ENCODE data around the gene SLC66A2. TPM values are rescaled to one million over a fixed set of nuclear protein-coding genes. Genes with fewer than 3 reads are reported as not detected.
A peak's percentile ranks its signal among the peaks of the same experiment; 100 is the strongest.

Gene SLC66A2
- total RNA-seq, 1 donor from 2014 or later, result 31.6 TPM

- H3K27ac Mint-ChIP-seq, result no peak overlapping the region
- H3K36me3 Mint-ChIP-seq (ENCODE audit: insufficient read depth), result peaks cover 17% of the 10 kb centered on the region
- no peaks in the 10 kb centered on the region for H3K27me3 Mint-ChIP-seq
Measured at GRCh38 chr18:79942786-79943607, 8.5 kb downstream of the SLC66A2 start.

GRCh38 chr18:79942211-79942610 lies 9.2 kb downstream of the SLC66A2 start:
- no peak for DNase-seq (ENCODE audit: low spot score, unreplicated experiment)
- Mint-ChIP-seq H3K27me3 (no peaks in the 10 kb centered on the region), H3K4me3 (ENCODE audit: low read depth) (no peak overlapping the region), H3K36me3 (ENCODE audit: insufficient read depth) (peaks cover 25% of the 10 kb centered on the region), H3K9me3 (ENCODE audit: low read depth) (no peaks in the 10 kb centered on the region), H3K27ac (peak overlapping the region; percentile 45), H3K4me1 (ENCODE audit: low read depth) (peaks cover 10% of the 10 kb centered on the region)
- TF ChIP-seq CTCF (IDR thresholded peaks at IDR 0.05; ENCODE audit: unreplicated experiment), result no peak

More at GRCh38 chr18:79942786-79943607, 8.5 kb downstream of the SLC66A2 start:
- Mint-ChIP-seq H3K4me1 (ENCODE audit: low read depth) (peaks cover 10% of the 10 kb centered on the region), H3K9me3 (ENCODE audit: low read depth) (no peaks in the 10 kb centered on the region), H3K4me3 (ENCODE audit: low read depth) (peak overlapping the region; percentile 26)
- no peak for TF ChIP-seq CTCF (IDR thresholded peaks at IDR 0.05; ENCODE audit: unreplicated experiment)
- no peak for DNase-seq (ENCODE audit: low spot score, unreplicated experiment)

GRCh38 chr18:79941473-79942119 lies 9.9 kb downstream of the SLC66A2 start:
- H3K4me1 Mint-ChIP-seq (ENCODE audit: low read depth), result peaks cover 10% of the 10 kb centered on the region
- H3K27ac Mint-ChIP-seq, result peak overlapping the region; percentile 45
- no peaks in the 10 kb centered on the region for H3K9me3 Mint-ChIP-seq (ENCODE audit: low read depth)
- peaks cover 27% of the 10 kb centered on the region for H3K36me3 Mint-ChIP-seq (ENCODE audit: insufficient read depth)
- no peak for TF ChIP-seq CTCF (IDR thresholded peaks at IDR 0.05; ENCODE audit: unreplicated experiment)
- no peak overlapping the region for H3K4me3 Mint-ChIP-seq (ENCODE audit: low read depth)
- no peak for DNase-seq (ENCODE audit: low spot score, unreplicated experiment)
- H3K27me3 Mint-ChIP-seq, result no peaks in the 10 kb centered on the region

- no peaks in the 10 kb centered on the region for H3K9me3 Mint-ChIP-seq (ENCODE audit: low read depth)
- no peaks in the 10 kb centered on the region for H3K27me3 Mint-ChIP-seq
- no peak overlapping the region for H3K4me3 Mint-ChIP-seq (ENCODE audit: low read depth)
- no peak for DNase-seq (ENCODE audit: low spot score, unreplicated experiment)
- TF ChIP-seq CTCF (IDR thresholded peaks at IDR 0.05; ENCODE audit: unreplicated experiment), result no peak
- H3K4me1 Mint-ChIP-seq (ENCODE audit: low read depth), result peaks cover 9% of the 10 kb centered on the region
- no peak overlapping the region for H3K27ac Mint-ChIP-seq
- peaks cover 33% of the 10 kb centered on the region for H3K36me3 Mint-ChIP-seq (ENCODE audit: insufficient read depth)
Measured at GRCh38 chr18:79940814-79941472, 10.5 kb downstream of the SLC66A2 start.

GRCh38 chr18:79940126-79940813 lies 11.2 kb downstream of the SLC66A2 start:
- Mint-ChIP-seq H3K27ac (no peak overlapping the region), H3K27me3 (no peaks in the 10 kb centered on the region)

More at GRCh38 chr18:79940126-79940813, 11.2 kb downstream of the SLC66A2 start:
- no peak for DNase-seq (ENCODE audit: low spot score, unreplicated experiment)
- H3K4me3 Mint-ChIP-seq (ENCODE audit: low read depth), result no peak overlapping the region
- no peaks in the 10 kb centered on the region for H3K9me3 Mint-ChIP-seq (ENCODE audit: low read depth)
- peaks cover 6% of the 10 kb centered on the region for H3K4me1 Mint-ChIP-seq (ENCODE audit: low read depth)
- TF ChIP-seq CTCF (IDR thresholded peaks at IDR 0.05; ENCODE audit: unreplicated experiment), result no peak
- peaks cover 39% of the 10 kb centered on the region for H3K36me3 Mint-ChIP-seq (ENCODE audit: insufficient read depth)
